NCI-H2081 (cell line): ENCODE data around the gene F10.

ENCODE experiments used
- DNase-seq, 2 experiments: peaks; one replicate each; lab custom pipeline; 2025; lab: John Stamatoyannopoulos, UW

F10 gene

GRCh38 chr13:113138792-113139551, 16.4 kb downstream of the F10 start:
- no peak for DNase-seq

DNA sequence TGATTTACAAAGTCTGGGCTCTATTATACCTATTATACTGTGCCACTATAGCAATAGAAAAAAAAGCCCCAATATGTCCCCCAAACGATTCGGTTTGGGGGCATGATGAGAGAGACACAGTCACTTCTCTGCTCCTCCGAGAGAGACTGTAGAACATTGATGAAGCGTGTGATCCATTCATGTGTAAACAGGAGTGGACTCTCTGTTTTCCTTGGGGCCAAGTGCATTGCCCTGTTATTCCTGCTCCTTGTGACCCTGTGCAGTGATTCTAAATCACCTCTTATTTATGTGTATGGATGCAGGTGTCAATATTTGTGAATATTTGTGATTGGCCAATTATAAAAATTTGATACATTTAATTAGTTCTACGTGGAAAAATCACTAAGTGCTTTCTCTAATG, 17.0 kb downstream of the F10 start:
- DNase-seq: no peak

- no peak for DNase-seq
Observed at GRCh38 chr13:113140677-113141600, 18.3 kb downstream of the F10 start.

DNA sequence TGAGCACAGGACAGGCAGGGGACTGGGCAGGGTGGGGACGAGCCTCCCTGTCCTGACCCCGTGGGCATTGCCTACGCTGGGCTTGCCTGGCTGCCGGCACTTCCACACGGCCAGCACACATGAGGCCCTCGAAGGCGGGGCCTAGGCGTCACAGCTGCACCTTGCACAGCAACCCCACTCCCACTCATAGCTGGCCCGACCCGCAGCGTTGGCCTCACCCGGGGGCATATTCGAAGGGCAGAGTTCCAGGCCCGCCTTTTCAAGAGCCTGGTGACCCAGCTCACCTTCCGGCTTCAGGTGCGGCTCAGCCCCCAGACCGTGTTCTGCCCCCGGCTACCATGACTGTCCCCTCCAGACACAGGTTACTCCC, 19.0 kb downstream of the F10 start:
- DNase-seq: no peak

DNA sequence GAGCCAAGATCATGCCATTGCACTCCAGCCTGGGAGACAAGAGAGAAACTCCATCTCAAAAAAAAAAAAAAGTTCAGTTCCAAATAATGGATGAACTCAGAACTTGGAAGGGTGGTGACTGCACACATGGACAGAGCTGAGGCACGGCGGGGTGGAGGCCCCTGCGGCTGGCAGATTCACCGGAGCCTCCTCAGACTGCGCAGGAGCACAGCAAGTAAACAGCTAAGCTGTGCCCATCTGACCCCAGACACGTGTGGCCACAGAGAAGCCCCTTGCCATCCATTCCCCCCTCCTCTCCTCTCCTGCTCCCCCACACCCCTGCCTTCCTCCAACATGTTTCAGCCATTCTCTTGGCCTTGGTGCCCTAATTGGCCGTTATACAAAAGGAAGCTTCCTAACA, 20.3 kb downstream of the F10 start:
- DNase-seq: no peak

GRCh38 chr13:113143466-113144254, 21.1 kb downstream of the F10 start:
- DNase-seq: no peak

- no peak for DNase-seq
Observed at GRCh38 chr13:113144255-113144629, 21.6 kb downstream of the F10 start.

- DNase-seq: no peak
Observed at GRCh38 chr13:113145496-113145895, 22.9 kb downstream of the F10 start.

DNA sequence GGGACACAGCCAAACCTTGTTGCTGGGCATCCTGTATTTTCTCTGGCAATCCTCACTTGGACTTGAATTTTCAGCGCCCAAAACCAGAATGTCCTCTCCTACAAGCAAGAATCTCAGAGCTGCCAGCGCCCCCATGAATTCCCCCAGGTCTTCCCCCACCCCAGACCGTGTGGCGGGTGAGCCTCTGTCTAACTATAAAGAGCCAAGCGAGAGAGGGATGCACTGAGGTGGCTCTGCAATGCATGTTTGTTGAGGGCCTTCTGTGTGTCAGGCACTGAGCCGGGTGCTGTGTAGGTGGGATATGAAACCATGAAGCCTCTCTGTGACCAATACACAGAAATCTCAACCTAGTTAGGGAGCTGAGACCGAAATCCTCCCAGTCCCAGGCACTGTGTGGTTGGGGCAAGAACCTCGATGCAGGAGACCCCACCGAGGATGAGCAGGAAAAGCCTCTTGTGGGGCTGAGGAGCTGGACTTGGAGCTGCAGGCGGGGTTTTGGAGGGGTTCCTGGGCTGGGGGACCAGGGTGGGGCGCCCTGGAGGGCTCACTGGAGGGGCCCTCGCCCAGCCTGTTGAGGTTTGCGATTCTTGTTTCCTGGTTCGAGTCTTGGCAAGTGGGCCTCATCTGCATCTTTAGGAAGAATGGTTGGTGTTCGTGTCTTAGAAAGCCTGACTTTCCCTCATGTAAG, 23.5 kb downstream of the F10 start:
- DNase-seq: no peak

GRCh38 chr13:113146750-113147149, 24.2 kb downstream of the F10 start:
- DNase-seq: no peak

- DNase-seq: no peak
Observed at GRCh38 chr13:113147206-113147605, 24.6 kb downstream of the F10 start.

GRCh38 chr13:113148407-113148806, 25.8 kb downstream of the F10 start:
- no peak for DNase-seq

DNA sequence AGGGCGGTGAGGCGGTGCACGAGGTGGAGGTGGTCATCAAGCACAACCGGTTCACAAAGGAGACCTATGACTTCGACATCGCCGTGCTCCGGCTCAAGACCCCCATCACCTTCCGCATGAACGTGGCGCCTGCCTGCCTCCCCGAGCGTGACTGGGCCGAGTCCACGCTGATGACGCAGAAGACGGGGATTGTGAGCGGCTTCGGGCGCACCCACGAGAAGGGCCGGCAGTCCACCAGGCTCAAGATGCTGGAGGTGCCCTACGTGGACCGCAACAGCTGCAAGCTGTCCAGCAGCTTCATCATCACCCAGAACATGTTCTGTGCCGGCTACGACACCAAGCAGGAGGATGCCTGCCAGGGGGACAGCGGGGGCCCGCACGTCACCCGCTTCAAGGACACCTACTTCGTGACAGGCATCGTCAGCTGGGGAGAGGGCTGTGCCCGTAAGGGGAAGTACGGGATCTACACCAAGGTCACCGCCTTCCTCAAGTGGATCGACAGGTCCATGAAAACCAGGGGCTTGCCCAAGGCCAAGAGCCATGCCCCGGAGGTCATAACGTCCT, 26.4 kb downstream of the F10 start:
- DNase-seq: no peak

DNA sequence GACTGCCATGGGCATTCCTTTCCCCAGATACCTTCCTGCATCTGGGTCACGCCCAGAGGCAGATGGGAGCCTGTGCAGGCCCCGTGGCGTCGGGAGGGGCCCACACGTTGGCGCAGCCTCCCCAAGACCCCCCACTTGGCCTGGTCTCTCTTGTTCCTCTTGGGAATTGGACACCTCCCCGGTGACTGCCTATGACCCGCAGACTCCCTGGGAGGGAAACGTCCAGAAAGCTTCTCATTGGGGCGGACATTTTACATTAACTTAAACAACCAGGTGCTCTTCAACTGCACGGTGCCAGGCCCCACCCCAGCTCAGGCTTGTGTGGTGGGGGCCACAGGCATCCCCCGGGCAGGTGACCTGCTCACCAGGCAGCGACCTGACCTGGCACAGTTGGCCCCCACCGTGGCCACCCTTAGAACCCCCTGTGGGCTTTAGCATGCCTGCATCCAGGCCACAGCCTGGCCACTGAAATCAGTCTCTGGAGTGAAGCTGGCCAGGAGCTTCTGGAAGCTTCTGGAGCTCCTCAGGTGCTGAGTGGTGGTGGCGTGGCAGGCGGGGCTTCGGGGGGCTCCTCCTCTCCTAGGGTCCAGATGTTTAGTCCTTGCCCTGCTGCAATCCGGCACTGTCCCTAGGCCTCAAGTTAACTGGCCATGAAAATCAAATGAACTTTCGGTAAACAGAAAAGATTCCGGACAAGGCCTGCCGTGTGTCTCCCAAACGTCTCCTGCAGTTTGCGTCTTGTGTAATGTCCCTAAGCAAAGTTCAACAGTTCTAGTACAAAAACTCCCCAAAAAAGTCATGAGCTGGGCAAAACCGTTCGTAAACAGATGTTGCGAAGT, 27.3 kb downstream of the F10 start:
- DNase-seq: no peak

GRCh38 chr13:113150550-113151365, 28.2 kb downstream of the F10 start:
- no peak for DNase-seq

- no peak for DNase-seq
Observed at GRCh38 chr13:113151745-113152690, 29.4 kb downstream of the F10 start.

- no peak for DNase-seq
Observed at GRCh38 chr13:113152691-113152983, 30.0 kb downstream of the F10 start.

GRCh38 chr13:113152984-113153809, 30.6 kb downstream of the F10 start:
- DNase-seq: no peak
